ENCODE results near the gene MELTF. TPM values are rescaled to one million over a fixed set of nuclear protein-coding genes. Genes with fewer than 3 reads are reported as not detected.

MELTF gene
- total and polyA plus RNA-seq, 2 of the 13 experiments (the other 11 are each of a cell fraction or from before 2014, with no cell fraction given) = 3.2 to 7.5 TPM

DNA sequence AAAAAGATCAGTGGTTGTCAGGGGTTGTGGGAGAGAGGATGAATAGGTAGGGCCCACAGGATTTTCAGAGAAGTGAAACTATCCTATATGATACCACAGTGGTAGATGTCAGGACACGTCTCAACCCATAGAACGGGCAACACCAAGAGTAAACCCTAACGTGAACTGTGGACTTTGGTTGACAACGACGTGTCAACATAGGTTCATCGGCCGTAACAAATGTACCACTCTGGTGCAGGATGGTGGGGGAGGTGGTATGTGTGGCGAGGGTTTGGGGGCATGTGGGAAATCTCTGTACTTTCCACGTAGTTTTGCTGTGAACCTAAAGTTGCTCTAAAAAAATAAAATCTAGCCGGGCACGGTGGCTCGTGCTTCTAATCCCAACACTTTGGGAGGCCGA, 48.0 kb downstream of the MELTF start (continued):
- TF ChIP-seq, protein P1, sequence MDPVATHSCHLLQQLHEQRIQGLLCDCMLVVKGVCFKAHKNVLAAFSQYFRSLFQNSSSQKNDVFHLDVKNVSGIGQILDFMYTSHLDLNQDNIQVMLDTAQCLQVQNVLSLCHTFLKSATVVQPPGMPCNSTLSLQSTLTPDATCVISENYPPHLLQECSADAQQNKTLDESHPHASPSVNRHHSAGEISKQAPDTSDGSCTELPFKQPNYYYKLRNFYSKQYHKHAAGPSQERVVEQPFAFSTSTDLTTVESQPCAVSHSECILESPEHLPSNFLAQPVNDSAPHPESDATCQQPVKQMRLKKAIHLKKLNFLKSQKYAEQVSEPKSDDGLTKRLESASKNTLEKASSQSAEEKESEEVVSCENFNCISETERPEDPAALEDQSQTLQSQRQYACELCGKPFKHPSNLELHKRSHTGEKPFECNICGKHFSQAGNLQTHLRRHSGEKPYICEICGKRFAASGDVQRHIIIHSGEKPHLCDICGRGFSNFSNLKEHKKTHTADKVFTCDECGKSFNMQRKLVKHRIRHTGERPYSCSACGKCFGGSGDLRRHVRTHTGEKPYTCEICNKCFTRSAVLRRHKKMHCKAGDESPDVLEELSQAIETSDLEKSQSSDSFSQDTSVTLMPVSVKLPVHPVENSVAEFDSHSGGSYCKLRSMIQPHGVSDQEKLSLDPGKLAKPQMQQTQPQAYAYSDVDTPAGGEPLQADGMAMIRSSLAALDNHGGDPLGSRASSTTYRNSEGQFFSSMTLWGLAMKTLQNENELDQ (CRISPR knock-in tag; IDR thresholded peaks at IDR 0.05; ENCODE audit: borderline replicate concordance) = no peak
- no peak for TF ChIP-seq MAFG (CRISPR knock-in tag; IDR thresholded peaks at IDR 0.05)
- TF ChIP-seq ZNF354B (CRISPR knock-in tag; IDR thresholded peaks at IDR 0.05) = no peak
- TF ChIP-seq, protein P2, sequence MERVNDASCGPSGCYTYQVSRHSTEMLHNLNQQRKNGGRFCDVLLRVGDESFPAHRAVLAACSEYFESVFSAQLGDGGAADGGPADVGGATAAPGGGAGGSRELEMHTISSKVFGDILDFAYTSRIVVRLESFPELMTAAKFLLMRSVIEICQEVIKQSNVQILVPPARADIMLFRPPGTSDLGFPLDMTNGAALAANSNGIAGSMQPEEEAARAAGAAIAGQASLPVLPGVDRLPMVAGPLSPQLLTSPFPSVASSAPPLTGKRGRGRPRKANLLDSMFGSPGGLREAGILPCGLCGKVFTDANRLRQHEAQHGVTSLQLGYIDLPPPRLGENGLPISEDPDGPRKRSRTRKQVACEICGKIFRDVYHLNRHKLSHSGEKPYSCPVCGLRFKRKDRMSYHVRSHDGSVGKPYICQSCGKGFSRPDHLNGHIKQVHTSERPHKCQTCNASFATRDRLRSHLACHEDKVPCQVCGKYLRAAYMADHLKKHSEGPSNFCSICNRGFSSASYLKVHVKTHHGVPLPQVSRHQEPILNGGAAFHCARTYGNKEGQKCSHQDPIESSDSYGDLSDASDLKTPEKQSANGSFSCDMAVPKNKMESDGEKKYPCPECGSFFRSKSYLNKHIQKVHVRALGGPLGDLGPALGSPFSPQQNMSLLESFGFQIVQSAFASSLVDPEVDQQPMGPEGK (CRISPR knock-in tag; IDR thresholded peaks at IDR 0.05) = peak; percentile 61
- TF ChIP-seq, protein P3, sequence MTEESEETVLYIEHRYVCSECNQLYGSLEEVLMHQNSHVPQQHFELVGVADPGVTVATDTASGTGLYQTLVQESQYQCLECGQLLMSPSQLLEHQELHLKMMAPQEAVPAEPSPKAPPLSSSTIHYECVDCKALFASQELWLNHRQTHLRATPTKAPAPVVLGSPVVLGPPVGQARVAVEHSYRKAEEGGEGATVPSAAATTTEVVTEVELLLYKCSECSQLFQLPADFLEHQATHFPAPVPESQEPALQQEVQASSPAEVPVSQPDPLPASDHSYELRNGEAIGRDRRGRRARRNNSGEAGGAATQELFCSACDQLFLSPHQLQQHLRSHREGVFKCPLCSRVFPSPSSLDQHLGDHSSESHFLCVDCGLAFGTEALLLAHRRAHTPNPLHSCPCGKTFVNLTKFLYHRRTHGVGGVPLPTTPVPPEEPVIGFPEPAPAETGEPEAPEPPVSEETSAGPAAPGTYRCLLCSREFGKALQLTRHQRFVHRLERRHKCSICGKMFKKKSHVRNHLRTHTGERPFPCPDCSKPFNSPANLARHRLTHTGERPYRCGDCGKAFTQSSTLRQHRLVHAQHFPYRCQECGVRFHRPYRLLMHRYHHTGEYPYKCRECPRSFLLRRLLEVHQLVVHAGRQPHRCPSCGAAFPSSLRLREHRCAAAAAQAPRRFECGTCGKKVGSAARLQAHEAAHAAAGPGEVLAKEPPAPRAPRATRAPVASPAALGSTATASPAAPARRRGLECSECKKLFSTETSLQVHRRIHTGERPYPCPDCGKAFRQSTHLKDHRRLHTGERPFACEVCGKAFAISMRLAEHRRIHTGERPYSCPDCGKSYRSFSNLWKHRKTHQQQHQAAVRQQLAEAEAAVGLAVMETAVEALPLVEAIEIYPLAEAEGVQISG (CRISPR knock-in tag; IDR thresholded peaks at IDR 0.05) = peak; percentile 43; the same call in 1 of the 2 replicates
- no peak for TF ChIP-seq ZNF337 (CRISPR knock-in tag; IDR thresholded peaks at IDR 0.05; ENCODE audit: borderline replicate concordance, low read depth)
- TF ChIP-seq ZBTB42 (CRISPR knock-in tag; IDR thresholded peaks at IDR 0.05) = no peak
- TF ChIP-seq ZNF816 (CRISPR knock-in tag; IDR thresholded peaks at IDR 0.05; ENCODE audit: borderline replicate concordance) = no peak
- TF ChIP-seq IKZF4 (CRISPR knock-in tag; IDR thresholded peaks at IDR 0.05; ENCODE audit: borderline replicate concordance, low read depth, not compliant biosample characterization) = no peak
- TF ChIP-seq ONECUT2 (CRISPR knock-in tag; IDR thresholded peaks at IDR 0.05) = no peak
- TF ChIP-seq ZSCAN30 (CRISPR knock-in tag; IDR thresholded peaks at IDR 0.05) = no peak
- peak; percentile 72 for TF ChIP-seq PHF21A (CRISPR knock-in tag; IDR thresholded peaks at IDR 0.05)
- TF ChIP-seq POLR2AphosphoS5 (IDR thresholded peaks at IDR 0.05; ENCODE audit: low read depth, low read length) = no peak
- TF ChIP-seq SCMH1 (CRISPR knock-in tag; IDR thresholded peaks at IDR 0.05; ENCODE audit: borderline replicate concordance) = no peak
- TF ChIP-seq, protein P4, sequence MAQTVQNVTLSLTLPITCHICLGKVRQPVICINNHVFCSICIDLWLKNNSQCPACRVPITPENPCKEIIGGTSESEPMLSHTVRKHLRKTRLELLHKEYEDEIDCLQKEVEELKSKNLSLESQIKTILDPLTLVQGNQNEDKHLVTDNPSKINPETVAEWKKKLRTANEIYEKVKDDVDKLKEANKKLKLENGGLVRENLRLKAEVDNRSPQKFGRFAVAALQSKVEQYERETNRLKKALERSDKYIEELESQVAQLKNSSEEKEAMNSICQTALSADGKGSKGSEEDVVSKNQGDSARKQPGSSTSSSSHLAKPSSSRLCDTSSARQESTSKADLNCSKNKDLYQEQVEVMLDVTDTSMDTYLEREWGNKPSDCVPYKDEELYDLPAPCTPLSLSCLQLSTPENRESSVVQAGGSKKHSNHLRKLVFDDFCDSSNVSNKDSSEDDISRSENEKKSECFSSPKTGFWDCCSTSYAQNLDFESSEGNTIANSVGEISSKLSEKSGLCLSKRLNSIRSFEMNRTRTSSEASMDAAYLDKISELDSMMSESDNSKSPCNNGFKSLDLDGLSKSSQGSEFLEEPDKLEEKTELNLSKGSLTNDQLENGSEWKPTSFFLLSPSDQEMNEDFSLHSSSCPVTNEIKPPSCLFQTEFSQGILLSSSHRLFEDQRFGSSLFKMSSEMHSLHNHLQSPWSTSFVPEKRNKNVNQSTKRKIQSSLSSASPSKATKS (CRISPR knock-in tag; IDR thresholded peaks at IDR 0.05) = no peak
- TF ChIP-seq NFYB (CRISPR knock-in tag; IDR thresholded peaks at IDR 0.05) = no peak
- TF ChIP-seq, protein P5, sequence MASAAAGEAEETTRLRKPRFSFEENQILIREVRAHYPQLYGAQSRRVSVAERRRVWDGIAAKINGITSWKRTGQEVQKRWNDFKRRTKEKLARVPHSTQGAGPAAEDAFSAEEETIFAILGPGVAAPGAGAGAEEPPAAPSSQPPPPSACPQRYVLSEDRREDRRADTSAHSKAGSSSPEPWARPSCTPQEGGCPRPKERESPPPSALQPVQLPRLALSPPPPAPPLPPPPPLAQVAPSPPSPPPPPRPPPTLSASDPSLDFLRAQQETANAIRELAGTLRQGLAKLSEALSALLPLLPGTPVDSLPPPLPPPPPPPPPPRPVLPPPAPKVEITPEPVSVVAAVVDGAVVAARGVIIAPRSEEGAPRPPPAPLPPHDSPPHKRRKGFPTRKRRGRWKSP (CRISPR knock-in tag; IDR thresholded peaks at IDR 0.05) = no peak
- no peak for TF ChIP-seq ATM (IDR thresholded peaks at IDR 0.05; ENCODE audit: borderline replicate concordance)
- no peak for TF ChIP-seq SP4 (CRISPR knock-in tag; IDR thresholded peaks at IDR 0.05)
- TF ChIP-seq WIZ (CRISPR knock-in tag; IDR thresholded peaks at IDR 0.05) = 0 out of 2 replicates have a peak, but pooled peaks have one; percentile 33
- TF ChIP-seq NR2F6 (IDR thresholded peaks at IDR 0.05) = no peak
- peak; percentile 56; the same call in 1 of the 2 replicates for TF ChIP-seq NR2F6 (CRISPR knock-in tag; IDR thresholded peaks at IDR 0.05)

Data from HepG2 (cell line).